Subcutaneous abdominal adipose tissue (tissue), 5 donors: ENCODE data around the gene ZNF362.

ENCODE experiments used
- H3K27ac ChIP-seq: one replicate; pipeline ENCODE4 v1.7.0; 2013; ENCODE audit warnings: low read depth, mild to moderate bottlenecking, inconsistent platforms, low read length, moderate library complexity
- H3K27me3 ChIP-seq, 5 donors: one replicate each; pipeline ENCODE4 v1.7.0; 2013; ENCODE audit warnings: low read length in 5 of 5, inconsistent platforms in 1 of 5; ENCODE audit not compliant: control insufficient read depth in 5 of 5, insufficient read depth in 4 of 5
- H3K36me3 ChIP-seq, 5 donors: one replicate each; pipeline ENCODE4 v1.7.0; 2013; ENCODE audit warnings: low read length in 5 of 5; ENCODE audit not compliant: control insufficient read depth in 5 of 5, insufficient read depth in 5 of 5
- H3K4me1 ChIP-seq, 5 donors: one replicate each; pipeline ENCODE4 v1.7.0; 2013; ENCODE audit warnings: low read length in 5 of 5, mild to moderate bottlenecking in 3 of 5, moderate library complexity in 1 of 5; ENCODE audit not compliant: control insufficient read depth in 5 of 5, insufficient read depth in 5 of 5
- H3K4me3 ChIP-seq, 5 donors: one replicate each; pipeline ENCODE4 v1.7.0; 2013; ENCODE audit warnings: low read length in 5 of 5, low read depth in 1 of 5
- H3K9ac ChIP-seq, 5 donors: one replicate each; pipeline ENCODE4 v1.7.0; 2013; ENCODE audit warnings: low read length in 5 of 5, mild to moderate bottlenecking in 4 of 5, moderate library complexity in 3 of 5
- H3K9me3 ChIP-seq, 5 donors: one replicate each; pipeline ENCODE4 v1.7.0; 2013; ENCODE audit warnings: low read length in 5 of 5; ENCODE audit not compliant: control insufficient read depth in 5 of 5
- donor health status: healthy.
- donor health status: healthy.
- donor health status: healthy.
- donor health status: healthy.
- donor health status: healthy.

Gene ZNF362

GRCh38 chr1:33330361-33330890 is 74.1 kb downstream of the ZNF362 start:
- no peaks in the 10 kb centered on the region for H3K9me3 ChIP-seq
- no peaks in the 10 kb centered on the region for H3K27me3 ChIP-seq
- H3K27ac ChIP-seq: no peak overlapping the region
- H3K4me1 ChIP-seq: peaks cover 22 to 53% (median 38%) of the 10 kb centered on the region in 5 donors
- H3K4me3 ChIP-seq: no peak overlapping the region
- H3K36me3 ChIP-seq: peaks cover 20 to 86% (median 78%) of the 10 kb centered on the region in 5 donors
- no peak overlapping the region for H3K9ac ChIP-seq

GRCh38 chr1:33330906-33331305 is 74.6 kb downstream of the ZNF362 start:
- Histone ChIP-seq H3K27me3 (no peaks in the 10 kb centered on the region), H3K9ac (no peak overlapping the region), H3K36me3 (peaks cover 18 to 82% (median 73%) of the 10 kb centered on the region in 5 donors), H3K9me3 (no peaks in the 10 kb centered on the region), H3K27ac (no peak overlapping the region), H3K4me3 (no peak overlapping the region), H3K4me1 (peaks cover 22 to 54% (median 38%) of the 10 kb centered on the region in 5 donors)

- Histone ChIP-seq H3K9ac (no peak overlapping the region), H3K4me1 (peaks cover 22 to 54% (median 37%) of the 10 kb centered on the region in 5 donors), H3K9me3 (no peaks in the 10 kb centered on the region), H3K36me3 (peaks cover 14 to 74% (median 65%) of the 10 kb centered on the region in 5 donors), H3K27ac (peak overlapping the region; percentile 14), H3K27me3 (no peaks in the 10 kb centered on the region), H3K4me3 (no peak overlapping the region)
These were observed 75.4 kb downstream of the ZNF362 start for GRCh38 chr1:33331444-33332356.

GRCh38 chr1:33332357-33332789 is 76.1 kb downstream of the ZNF362 start:
- H3K9me3 ChIP-seq: no peaks in the 10 kb centered on the region

GRCh38 chr1:33332881-33333280 is 76.6 kb downstream of the ZNF362 start:
- peak overlapping the region in 1 of 5 donors; percentile 7 for H3K9ac ChIP-seq
- H3K36me3 ChIP-seq: peaks cover 14 to 62% (median 55%) of the 10 kb centered on the region in 5 donors
- peaks cover 20 to 55% (median 34%) of the 10 kb centered on the region in 5 donors for H3K4me1 ChIP-seq
- no peaks in the 10 kb centered on the region for H3K27me3 ChIP-seq
- H3K4me3 ChIP-seq: no peak overlapping the region
- no peaks in the 10 kb centered on the region for H3K9me3 ChIP-seq
- no peak overlapping the region for H3K27ac ChIP-seq

More at GRCh38 chr1:33332357-33332789, 76.1 kb downstream of the ZNF362 start:
- no peak overlapping the region for H3K4me3 ChIP-seq
- H3K27ac ChIP-seq: peak overlapping the region; percentile 14
- peaks cover 19 to 55% (median 33%) of the 10 kb centered on the region in 5 donors for H3K4me1 ChIP-seq
- peaks cover 14 to 67% (median 60%) of the 10 kb centered on the region in 5 donors for H3K36me3 ChIP-seq
- no peak overlapping the region for H3K9ac ChIP-seq
- no peaks in the 10 kb centered on the region for H3K27me3 ChIP-seq

GRCh38 chr1:33334081-33334552 is 77.8 kb downstream of the ZNF362 start:
- H3K27ac ChIP-seq: peak overlapping the region; percentile 15
- H3K4me3 ChIP-seq: peak overlapping the region in 1 of 5 donors; percentile 36
- H3K4me1 ChIP-seq: peaks cover 32 to 65% (median 47%) of the 10 kb centered on the region in 5 donors
- H3K27me3 ChIP-seq: no peaks in the 10 kb centered on the region
- no peak overlapping the region for H3K9ac ChIP-seq
- H3K9me3 ChIP-seq: no peaks in the 10 kb centered on the region
- peaks cover 10 to 50% (median 43%) of the 10 kb centered on the region in 5 donors for H3K36me3 ChIP-seq

GRCh38 chr1:33335020-33335419 is 78.7 kb downstream of the ZNF362 start:
- Histone ChIP-seq H3K4me3 (no peak overlapping the region), H3K27me3 (no peaks in the 10 kb centered on the region), H3K9me3 (no peaks in the 10 kb centered on the region), H3K9ac (peak overlapping the region in 1 of 5 donors; percentile 8), H3K36me3 (peaks cover 7 to 41% (median 34%) of the 10 kb centered on the region in 5 donors), H3K4me1 (peaks cover 37 to 74% (median 56%) of the 10 kb centered on the region in 5 donors), H3K27ac (peak overlapping the region; percentile 15)

GRCh38 chr1:33336580-33336979 is 80.3 kb downstream of the ZNF362 start:
- H3K27ac ChIP-seq: no peak overlapping the region
- H3K9me3 ChIP-seq: no peaks in the 10 kb centered on the region
- peaks cover 0 to 28% (median 18%) of the 10 kb centered on the region in 5 donors for H3K36me3 ChIP-seq
- no peak overlapping the region for H3K4me3 ChIP-seq
- H3K4me1 ChIP-seq: peaks cover 47 to 87% (median 69%) of the 10 kb centered on the region in 5 donors
- no peak overlapping the region for H3K9ac ChIP-seq
- no peaks in the 10 kb centered on the region for H3K27me3 ChIP-seq

GRCh38 chr1:33337441-33337840 is 81.1 kb downstream of the ZNF362 start:
- Histone ChIP-seq H3K4me3 (no peak overlapping the region), H3K27ac (peak overlapping the region; percentile 89), H3K9me3 (no peaks in the 10 kb centered on the region), H3K27me3 (no peaks in the 10 kb centered on the region), H3K36me3 (peaks cover 0 to 25% (median 10%) of the 10 kb centered on the region in 5 donors), H3K4me1 (peaks cover 46 to 87% (median 75%) of the 10 kb centered on the region in 5 donors), H3K9ac (peak overlapping the region in 1 of 5 donors; percentile 78)
